ENCODE results near the gene EIF4H.
"Not testable (repeated sequence)": the region's sequence is repeated elsewhere in the genome, so short reads cannot be mapped to it uniquely, and the experiment has no call there.

EIF4H gene

DNA sequence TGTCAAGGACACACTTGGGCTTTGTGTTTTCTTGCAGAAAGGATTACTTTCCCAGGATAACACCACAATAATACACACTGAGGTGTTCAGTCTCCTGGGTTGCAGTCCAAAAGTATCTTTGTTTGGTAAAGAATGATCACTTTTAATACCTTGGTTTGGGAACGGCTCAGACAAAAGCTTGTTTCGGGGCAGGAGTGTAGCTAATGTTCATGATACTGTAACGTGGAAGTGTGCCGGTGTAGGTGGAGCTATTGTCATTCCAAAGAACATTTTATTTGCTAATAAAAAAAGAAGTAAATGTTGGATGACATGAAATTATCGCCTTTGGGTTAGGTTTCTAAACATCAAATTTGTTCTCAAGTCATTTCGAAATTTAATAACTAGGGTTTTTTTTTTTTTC, 1.2 kb downstream of the EIF4H start:
- no peak for DNase-seq (ENCODE audit: low spot score)

DNA sequence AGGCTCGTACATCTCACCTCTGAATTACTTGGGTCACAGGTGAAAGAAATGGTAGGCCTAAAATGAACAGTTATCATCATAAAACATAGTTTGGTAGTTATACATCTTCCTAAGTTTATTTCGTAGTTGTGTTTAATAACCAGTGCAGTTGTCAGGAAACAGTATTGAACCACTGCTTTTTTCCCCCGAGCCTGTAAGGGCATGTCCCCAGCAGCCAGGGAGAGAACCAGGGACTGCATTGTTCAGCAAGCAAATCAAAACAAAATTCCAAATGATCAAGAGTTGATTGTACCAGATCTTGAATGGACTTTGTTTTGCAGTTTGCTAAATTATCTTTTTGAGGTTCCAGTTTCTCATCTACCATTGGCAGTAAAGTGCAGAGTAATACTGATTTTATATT, 2.4 kb downstream of the EIF4H start:
- DNase-seq (ENCODE audit: low spot score): no peak

DNA sequence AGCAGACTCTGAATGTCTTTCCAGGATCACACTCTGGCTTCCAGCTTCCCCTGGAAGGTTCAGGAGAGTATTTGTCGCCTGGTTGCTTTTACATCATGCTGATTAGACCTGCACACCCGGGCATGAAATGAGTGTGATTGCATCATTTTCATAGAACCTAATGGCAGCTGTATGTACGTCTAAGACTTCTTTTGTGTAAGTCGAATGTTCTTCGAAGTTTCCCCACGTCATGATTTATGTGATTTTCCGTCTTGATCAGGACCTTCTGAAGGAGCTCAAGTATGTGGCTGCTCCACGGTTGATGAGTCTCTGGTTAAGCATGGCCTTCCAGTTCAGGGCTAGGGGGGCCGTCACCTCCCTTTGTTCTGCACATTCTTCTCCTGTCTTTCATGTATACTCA, 4.5 kb downstream of the EIF4H start:
- no peak for DNase-seq (ENCODE audit: low spot score)

DNA sequence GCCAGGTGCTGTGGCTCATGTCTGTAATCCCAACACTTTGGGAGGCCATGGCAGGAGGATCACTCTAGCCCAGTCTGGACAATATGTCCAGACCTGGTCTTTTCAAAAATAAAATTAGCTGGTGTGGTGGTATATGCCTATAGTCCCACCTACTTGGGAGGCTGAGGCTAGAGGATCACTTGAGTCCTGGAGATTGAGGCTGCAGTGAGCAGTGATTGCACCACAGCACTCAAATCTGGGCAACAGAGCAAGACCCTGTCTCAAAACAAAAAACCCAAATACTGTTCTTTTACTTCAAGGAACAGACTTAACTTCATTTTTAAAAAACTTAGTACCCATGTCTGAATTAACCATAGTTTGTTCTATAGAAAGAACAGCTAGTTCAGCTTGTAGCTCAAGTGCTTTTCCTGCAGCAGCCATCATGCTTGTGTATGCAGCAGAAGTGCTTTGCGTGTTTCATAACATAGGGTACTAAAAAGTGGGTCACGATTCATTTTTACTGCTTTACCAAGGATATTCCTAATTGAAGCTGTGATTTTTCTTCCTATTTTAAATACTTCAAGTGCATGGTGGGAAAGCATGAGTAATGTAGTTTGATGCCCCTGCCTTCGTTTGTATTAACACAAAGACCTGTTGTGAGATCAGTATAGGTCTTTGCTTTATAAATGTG, 5.9 kb downstream of the EIF4H start:
- no peak for DNase-seq (ENCODE audit: low spot score)

DNA sequence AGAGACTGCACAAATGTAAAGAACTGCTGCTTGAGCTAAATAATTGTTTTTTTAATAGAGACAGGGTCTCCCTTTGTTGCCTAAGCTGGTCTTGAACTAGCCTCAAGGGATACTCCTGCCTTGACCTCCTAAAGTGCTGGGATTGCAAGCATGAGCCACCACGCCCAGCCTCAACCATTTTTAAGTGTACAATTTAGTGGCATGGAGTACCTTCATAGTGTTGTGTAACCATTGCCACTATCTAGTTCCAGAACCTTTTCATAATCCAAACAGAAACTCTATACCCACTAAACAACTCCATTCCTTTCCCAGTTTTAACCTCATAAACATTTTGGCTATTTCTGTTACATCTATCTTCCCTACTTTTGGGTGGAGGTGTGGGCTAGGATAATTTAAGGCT, 6.7 kb downstream of the EIF4H start:
- no peak for DNase-seq (ENCODE audit: low spot score)

DNA sequence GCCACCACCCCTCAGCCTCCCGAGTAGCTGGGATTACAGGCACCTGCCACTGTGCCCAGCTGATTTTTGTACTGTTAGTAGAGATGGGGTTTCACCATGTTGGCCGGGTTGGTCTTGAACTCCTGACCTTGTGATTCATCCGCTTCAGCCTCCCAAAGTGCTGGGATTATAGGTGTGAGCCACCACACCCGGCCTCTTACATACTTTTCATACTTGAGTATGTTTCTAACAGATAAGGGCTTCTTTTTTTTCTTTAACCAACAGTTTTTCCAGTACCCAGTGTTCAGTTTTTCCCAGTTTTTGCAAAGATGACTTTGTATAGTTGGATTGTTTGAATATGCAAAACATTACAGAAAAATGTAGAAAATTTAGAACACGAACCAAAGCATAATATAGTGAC, 7.7 kb downstream of the EIF4H start:
- DNase-seq (ENCODE audit: low spot score): no peak

DNA sequence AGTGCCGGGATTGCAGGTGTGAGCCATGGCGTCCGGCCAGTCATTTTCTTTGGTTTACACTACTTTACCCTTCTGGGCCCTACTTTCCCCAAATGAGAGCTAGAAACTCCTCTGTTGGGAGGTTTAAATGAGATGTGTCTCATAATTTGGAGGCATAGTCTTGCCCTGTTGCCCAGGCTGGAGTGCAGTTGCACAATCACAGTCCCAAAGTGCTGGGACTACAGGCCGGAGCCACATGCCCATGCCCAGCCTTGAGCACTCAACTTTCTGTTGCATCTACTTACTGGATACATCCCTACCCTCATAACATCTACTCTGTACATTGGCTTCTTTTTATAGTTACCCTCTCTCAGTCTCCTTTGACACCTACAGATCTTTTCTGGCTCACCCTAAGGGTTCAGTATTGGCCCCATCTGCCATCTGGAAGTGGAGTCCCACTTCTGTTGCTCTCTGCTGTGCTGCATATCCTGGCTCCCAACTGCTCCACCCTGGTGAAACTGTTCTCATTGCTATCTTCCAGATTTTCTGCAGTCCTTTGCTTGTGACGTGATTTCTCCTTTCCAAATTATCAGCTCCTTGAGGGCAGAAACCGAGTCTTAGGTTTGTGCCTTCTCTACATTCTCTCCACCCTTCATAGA, 8.4 kb downstream of the EIF4H start:
- no peak for DNase-seq (ENCODE audit: low spot score)

DNA sequence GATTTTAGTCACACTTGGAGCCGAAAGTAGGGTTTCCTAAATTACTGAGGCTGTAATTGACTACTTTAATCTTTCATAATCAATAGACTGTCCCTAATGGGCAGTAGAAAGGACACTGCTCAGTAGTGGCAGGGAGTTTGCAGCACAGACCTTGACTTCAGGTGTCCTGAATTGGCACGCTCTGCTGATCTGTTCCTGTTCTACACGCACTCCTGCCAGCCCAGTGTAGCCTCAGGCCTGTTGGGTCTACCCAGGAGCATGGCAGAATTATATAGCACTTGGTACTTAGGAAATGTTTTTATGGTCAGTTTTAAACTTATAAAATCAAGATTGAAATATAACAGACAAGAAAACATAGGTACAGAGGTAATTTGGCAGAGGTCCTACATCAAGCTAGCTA, 9.0 kb downstream of the EIF4H start:
- no peak for DNase-seq (ENCODE audit: low spot score)

DNA sequence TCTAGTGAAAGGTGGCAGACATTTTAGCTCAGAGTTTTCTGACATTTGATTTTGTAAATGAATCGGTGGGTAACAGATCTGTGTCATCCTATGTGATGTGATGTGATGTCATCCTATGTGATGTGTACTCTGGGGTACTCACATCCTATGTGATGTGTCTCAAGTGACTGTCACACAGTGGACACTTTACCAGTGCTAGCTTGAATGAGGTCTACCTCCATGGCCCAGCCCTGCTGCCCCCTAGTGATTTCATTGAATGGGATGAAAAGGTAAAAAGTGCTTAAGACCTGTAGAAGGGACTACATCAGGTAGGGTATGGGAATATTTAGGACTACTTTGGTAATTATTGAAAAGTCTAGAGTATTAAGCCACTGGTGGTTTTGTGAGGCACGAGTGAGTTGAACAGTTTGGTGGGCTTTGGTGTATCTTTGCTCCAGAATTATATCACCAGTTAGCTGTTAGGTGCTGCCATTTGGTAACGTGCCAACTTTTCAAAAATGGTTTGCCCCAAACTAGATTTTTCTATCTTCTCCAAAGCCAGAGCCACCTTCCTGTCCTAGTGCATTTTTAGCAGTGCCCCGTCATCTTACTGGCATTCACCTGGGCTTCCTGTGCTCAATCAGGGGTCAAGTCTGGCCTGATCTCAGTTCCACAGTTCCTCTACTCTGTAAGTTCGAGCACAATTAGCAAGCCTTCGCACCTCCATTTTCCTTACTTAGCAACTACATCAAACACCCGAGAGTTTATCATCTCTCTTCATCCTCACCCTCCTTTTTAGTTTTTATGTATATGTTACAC, 9.7 kb downstream of the EIF4H start:
- no peak for DNase-seq (ENCODE audit: low spot score)

DNA sequence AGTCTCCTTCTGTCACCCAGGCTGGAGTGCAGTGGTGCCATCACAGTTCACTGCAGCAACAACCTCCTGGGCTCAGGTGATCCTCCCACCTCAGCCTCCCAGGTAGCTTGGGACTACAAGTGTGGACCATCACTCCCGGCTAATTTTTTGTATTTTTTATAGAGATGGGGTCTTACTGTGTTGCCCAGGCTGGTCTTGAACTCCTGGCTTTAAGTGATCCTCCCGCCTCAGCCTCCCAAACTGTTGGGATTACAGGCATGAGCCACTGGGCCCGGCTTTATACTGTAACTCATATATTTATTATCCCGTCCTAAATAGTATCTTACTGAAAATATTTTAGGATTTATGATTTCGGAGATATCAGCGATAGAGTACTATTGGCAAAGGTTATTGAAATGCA, 10.9 kb downstream of the EIF4H start:
- no peak for DNase-seq (ENCODE audit: low spot score)

DNA sequence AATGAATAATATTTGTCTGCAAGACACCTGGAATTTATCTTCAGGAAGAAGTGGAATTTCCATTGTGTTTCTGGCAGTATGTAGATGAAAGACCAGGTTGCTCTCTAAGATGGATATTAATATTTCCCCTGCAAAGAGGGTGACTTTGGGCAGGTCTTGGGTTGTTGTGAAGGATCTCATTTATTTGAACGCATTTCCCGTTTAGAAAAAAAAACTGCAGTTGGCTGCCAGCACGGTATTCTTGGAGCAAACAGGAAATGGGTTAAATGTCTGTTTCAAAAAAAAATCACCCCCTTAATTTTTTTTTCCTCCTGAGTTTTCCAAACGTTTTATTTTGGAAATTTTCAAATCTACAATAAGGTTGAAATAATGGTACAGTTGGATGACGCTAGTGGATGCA, 11.5 kb downstream of the EIF4H start:
- DNase-seq (ENCODE audit: low spot score): no peak

DNA sequence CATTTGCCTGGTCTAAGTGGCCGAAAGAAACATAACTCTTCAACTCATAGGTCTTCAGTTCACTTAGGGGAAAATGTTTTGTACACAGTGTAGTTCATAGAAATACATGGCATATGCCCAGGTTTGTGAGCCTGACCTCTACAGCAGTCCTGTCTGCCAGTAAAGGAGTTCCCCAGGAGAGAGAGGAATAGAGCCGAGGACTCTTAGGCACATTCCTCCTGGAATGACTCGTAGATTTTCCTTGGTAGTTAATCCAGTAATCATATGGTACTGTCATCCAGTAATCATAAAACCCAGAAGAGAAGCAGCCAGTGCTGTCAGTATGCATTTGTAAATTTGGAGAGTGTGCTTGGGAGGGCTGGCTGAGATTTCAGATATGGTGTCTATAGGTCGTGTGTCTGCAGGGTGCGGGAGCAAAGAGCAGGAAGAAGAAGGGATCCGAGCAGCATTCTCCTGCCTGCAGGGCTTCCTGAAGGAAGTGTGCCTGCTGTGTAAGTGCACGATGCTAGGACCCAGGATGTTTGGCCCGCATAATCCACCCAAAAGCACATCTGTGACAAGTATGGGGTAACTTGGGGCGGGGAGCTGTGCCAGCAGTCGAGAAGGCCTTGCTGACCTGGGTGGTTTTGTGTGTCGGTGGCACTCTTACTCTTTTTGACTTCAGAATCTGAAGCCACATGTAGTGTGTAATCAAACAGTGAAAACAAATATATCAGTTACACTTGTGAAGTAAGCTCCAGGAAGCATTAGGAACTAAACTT, 13.9 kb downstream of the EIF4H start:
- DNase-seq (ENCODE audit: low spot score): no peak

DNA sequence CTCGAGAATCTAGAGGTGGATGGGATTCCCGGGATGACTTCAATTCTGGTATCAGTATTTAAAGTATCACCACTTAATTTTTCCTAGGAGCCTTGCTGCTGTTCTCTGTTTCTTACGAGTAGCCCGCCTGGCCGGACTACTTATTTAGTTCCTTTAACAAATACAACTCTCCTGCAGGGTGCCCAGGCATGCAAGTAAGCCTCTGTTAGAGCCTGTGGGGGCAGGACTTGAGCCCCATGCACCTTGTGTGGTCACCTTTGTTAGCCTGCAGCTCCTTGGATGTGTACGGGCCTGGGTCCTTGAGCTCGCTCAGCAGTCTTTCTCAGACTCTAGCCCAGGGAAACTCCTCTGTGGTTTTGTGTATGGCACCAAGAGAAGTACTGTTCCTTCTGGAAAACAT, 16.1 kb downstream of the EIF4H start:
- no peak for DNase-seq (ENCODE audit: low spot score)

DNA sequence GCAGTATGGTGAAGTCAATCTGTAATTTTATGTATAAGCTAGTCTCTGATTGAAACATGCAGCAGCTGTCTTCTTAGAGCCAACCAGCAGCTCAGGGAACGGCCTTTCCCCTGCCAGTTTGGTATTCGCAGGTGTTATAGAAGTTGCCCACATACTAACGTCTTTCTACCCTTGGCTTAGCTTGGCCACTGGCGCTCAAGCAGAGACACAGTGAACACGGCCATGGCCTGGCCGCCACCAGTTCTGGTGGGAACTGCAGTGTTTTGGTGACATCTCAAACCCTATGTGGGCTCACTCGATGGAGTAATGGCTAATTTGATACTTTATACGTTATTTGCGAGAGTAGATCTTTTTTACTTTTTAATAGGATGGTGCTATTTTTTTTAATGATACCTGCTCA, 17.1 kb downstream of the EIF4H start:
- DNase-seq (ENCODE audit: low spot score): no peak

DNA sequence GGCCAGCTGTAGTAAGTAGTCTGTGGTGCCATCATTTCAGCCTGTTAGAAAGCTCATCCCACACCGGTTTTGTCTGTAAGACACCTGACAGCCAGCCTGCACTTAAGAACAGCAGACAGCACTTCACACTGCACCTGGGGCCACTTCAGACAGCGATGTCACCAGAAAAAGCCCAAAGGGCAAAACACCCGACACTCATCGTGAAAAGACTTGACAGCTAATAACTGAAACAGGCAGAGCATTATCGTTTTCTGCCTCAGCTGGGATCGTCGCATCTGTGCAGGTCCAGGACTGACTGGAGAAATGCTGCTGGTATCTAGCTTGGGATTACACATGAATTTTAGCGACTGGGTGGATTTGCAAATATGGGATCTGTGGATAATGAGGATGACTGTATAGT, 18.9 kb downstream of the EIF4H start:
- DNase-seq (ENCODE audit: low spot score): no peak

DNA sequence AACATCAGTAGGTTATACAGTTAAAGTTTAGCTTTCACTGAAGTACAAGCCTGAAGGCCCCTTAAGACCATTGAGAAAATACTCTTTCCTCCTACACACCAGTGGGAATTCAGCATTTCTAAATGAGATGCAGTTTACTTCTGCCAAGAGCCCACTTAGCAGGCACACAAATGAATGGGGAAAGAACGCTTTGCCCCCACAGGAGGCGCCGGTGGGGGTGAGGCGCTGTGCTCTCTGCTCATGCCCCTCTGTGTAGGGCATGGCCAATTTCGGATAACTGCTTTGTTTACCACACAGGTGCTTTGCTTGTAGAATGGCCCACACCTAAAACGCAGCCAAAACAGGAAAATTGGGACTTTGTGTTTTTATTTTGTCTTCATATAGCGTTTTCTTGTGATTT, 19.8 kb downstream of the EIF4H start:
- no peak for DNase-seq (ENCODE audit: low spot score)

DNA sequence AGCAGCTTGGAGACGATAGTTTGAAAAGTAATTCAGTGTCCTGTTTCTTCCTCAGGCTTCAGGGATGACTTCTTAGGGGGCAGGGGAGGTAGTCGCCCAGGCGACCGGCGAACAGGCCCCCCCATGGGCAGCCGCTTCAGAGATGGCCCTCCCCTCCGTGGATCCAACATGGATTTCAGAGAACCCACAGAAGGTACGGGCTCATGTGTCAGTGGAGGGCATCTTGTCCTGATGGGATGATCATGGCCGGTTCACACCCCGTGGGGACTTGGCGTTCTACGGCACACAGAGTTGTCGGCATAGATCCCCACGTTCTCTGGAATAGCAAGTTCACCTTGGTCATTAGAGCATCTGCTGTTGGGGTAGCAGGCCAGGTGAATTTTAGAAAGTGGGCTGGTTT, 20.5 kb downstream of the EIF4H start:
- DNase-seq (ENCODE audit: low spot score): no peak

DNA sequence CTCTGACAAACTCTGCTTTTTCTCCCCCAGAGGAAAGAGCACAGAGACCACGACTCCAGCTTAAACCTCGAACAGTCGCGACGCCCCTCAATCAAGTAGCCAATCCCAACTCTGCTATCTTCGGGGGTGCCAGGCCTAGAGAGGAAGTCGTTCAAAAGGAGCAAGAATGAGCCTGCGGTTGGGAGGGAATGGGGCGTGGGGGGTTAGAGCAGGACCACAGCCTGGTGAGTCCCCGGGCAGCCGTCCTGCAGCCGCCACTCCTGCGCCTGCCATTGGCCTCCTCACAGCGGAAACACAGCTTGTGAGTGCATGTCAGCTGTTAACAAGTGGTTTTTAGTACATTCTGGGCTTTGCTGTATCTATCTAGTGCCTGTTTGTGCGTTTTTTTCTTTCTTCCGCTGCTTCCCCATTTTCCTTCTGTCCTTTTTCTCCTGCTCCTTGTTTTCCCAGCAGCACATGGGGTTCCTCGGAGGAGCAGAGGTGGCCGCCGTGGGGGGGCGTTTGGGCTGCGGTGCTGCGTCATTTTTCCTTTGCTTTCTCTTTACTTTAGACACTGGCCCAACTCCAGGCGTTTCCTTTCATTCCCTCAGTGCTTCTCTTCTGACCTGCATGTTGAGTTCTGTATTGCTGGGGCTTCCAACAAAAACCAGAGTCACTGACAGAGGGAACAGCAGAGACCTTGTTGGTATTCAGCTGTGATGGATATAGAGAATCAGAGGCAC, 21.1 kb downstream of the EIF4H start:
- DNase-seq (ENCODE audit: low spot score): not testable (repeated sequence)

DNA sequence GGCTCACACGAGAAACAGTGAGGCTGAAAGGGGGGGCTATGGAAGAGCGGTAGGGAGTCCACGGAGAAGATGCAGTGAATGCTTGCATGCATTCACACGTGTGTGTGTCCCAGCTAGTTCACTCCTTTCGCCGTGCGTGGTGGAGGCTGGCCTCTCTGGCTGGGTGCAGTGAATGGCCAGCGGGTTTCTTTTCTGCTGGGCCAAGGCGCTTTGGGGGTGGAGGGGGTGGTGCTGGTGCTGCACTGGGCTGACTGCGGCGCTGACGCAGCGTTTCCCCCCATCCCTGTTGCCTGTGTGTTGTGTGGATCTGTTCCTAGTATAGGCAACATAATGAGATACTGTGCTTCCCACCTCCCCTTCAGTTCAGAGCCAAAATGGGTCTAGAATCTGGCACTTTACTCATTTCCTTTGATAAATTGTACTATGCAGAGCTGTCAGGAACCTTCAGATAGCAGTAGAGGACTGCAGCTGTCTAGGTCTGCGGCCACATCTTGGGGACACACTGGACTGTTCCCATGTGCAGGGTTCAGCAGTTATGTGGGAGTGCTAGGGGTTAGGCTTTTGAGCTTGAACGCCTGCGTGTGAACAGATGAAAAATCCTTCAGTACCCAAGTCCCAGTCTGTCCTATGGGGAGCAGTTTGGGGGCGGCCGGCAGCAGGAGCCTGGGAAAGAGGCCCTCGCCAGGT, 22.0 kb downstream of the EIF4H start:
- not testable (repeated sequence) for DNase-seq (ENCODE audit: low spot score)

DNA sequence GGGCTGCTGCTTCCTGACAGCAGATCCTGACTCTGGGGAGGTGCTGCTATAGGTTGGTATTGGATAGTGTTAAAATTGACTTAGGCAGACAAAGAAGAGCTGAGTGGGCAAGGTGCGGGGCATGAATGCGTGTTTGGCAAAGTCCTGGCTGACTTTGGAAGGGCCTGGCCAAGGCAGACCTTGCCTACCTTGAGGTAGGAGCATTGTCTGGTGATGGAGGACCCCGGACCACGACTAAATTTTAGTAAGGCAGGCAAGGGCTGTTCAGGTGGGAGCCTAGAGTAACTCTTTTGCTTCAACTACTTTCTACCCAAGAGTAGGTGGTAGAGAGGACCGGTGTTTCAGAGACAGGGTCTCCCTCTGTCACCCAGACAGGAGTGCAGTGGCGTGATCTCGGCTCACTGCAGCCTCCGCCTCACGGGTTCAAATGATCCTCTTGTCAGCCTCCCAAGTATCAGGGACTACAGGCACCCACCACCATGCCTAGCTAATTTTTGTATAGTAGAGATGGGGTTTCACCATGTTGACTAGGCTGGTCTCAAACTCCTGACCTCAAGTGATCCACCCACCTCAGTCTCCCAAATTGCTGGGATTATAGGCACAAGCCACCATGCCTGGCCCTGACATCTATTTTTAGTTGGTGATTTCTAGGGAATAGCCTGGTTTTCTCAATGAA, 23.4 kb downstream of the EIF4H start:
- DNase-seq (ENCODE audit: low spot score): no peak

Data from HuH-7.5 (cell line).